ENCODE results near the gene CBX7. TPM values are rescaled to one million over a fixed set of nuclear protein-coding genes. Genes with fewer than 3 reads are reported as not detected.

The CBX7 gene
- total RNA-seq, 4 donors from 2014 or later = 38.1 to 126 (median 56.3) TPM

DNA sequence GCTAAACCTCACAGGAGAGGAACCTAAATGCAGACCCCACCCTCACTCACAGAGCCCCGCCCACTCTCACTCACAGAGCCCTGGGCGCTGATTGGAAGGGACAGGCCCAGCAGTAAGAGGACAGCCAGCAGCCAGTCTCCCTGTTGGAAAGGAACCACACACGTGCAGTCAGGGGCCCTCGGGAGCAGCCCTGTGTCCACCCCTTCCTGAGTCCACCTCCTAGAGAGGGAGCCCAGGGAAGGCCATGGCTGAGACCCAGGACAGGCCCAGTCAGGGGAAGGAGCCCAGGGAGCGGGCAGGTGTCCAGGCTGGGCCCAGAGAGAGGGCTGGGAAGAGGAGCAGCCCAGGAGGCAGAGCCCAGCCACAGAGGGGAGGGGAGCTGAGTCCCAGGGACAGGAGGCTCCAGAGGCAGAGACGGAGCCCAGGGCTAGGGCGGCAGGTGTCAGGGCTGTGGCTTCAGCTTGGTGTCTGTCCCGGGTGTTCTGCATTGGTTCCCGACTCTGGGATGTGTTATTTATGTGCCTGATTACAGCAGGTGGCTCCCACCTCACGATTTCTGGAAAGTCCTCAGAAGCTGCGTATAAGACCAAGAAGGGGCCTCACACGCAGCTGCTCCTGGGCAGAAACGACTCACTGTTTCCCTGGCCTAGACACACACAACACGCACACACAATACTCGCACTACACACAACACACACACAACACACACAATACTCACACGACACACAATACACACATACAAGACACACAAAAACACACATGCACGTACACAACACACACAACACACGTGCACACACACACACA is 64.4 kb downstream of the CBX7 start:
- 54% methylated on average over 17 of the region's 18 CpGs for WGBS
- H3K4me1 ChIP-seq = no peaks in the 10 kb centered on the region
- TF ChIP-seq POLR2AphosphoS5 (IDR thresholded peaks at IDR 0.05) = no peak
- TF ChIP-seq EP300 (IDR thresholded peaks at IDR 0.05) = no peak
- no peak for TF ChIP-seq CTCF (IDR thresholded peaks at IDR 0.05)
- no peak for TF ChIP-seq POLR2A (IDR thresholded peaks at IDR 0.05)

DNA sequence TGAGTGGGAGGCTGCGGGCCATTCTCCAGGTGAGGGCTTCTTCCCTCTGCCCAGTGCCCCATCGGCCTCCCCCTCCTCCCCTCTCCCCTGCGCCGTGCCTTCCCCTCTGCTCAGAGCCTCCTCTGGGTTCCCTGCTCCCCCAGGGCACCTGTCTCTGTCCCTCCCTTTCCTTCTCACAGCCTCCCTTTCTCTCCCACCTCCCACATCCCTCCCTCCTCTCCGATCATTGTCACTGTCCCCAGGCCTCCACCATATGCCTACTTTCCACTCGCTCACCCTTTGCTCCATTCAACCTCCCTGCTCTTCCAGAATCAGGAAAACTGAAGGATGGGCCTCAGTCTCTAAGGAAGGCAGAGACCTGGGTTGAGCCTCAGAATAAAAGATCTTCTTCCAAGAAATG is 65.4 kb downstream of the CBX7 start:
- H3K4me1 ChIP-seq = no peaks in the 10 kb centered on the region
- WGBS = 90% methylated on average over 6 of the region's 6 CpGs
- H3K36me3 ChIP-seq = peaks cover under 1% of the 10 kb centered on the region
- H3K27me3 ChIP-seq = peaks cover 3% of the 10 kb centered on the region
- no peaks in the 10 kb centered on the region for H3K9me3 ChIP-seq
- TF ChIP-seq CTCF (IDR thresholded peaks at IDR 0.05) (no peak), POLR2A (IDR thresholded peaks at IDR 0.05) (no peak), POLR2AphosphoS5 (IDR thresholded peaks at IDR 0.05) (no peak)
- no peak overlapping the region for H3K27ac ChIP-seq
- H3K4me3 ChIP-seq = no peak overlapping the region
- DNase-seq (ENCODE audit: low spot score in 2 of 2) = no peak

More for the DNA sequence above, 64.4 kb downstream of the CBX7 start:
- Histone ChIP-seq H3K27me3 (peaks cover 3% of the 10 kb centered on the region), H3K27ac (no peak overlapping the region), H3K9me3 (no peaks in the 10 kb centered on the region), H3K36me3 (no peaks in the 10 kb centered on the region), H3K4me3 (no peak overlapping the region)
- no peak for DNase-seq (ENCODE audit: low spot score in 2 of 2)

DNA sequence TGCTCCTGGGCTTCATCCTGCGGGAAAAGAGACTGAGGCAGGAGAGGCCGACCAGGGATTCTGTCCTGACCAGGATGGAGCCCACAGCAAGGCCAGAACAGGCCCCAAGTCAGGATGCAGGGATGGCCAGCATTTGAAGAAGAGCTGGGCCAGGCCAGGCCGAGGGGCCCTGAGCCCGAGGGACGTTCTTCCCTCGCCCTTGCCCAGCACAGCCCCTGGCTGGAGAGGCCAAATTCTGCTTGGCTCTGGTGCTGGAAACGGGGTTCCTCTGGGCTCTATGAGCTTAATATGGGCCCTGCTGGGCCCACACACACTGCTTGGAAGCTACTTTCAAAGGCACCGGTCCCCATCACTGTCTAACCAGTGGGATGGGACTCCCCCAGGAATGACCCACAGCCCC is 67.8 kb downstream of the CBX7 start:
- WGBS = 96% methylated on average over 8 of the region's 8 CpGs
- Histone ChIP-seq H3K9me3 (no peaks in the 10 kb centered on the region), H3K4me3 (no peak overlapping the region), H3K4me1 (no peaks in the 10 kb centered on the region), H3K36me3 (peaks cover 9% of the 10 kb centered on the region), H3K27me3 (no peaks in the 10 kb centered on the region), H3K27ac (no peak overlapping the region)
- no peak for TF ChIP-seq POLR2A (IDR thresholded peaks at IDR 0.05)
- TF ChIP-seq EP300 (IDR thresholded peaks at IDR 0.05) = no peak
- TF ChIP-seq POLR2AphosphoS5 (IDR thresholded peaks at IDR 0.05) = no peak
- no peak for TF ChIP-seq CTCF (IDR thresholded peaks at IDR 0.05)
- no peak for DNase-seq (ENCODE audit: low spot score in 2 of 2)

DNA sequence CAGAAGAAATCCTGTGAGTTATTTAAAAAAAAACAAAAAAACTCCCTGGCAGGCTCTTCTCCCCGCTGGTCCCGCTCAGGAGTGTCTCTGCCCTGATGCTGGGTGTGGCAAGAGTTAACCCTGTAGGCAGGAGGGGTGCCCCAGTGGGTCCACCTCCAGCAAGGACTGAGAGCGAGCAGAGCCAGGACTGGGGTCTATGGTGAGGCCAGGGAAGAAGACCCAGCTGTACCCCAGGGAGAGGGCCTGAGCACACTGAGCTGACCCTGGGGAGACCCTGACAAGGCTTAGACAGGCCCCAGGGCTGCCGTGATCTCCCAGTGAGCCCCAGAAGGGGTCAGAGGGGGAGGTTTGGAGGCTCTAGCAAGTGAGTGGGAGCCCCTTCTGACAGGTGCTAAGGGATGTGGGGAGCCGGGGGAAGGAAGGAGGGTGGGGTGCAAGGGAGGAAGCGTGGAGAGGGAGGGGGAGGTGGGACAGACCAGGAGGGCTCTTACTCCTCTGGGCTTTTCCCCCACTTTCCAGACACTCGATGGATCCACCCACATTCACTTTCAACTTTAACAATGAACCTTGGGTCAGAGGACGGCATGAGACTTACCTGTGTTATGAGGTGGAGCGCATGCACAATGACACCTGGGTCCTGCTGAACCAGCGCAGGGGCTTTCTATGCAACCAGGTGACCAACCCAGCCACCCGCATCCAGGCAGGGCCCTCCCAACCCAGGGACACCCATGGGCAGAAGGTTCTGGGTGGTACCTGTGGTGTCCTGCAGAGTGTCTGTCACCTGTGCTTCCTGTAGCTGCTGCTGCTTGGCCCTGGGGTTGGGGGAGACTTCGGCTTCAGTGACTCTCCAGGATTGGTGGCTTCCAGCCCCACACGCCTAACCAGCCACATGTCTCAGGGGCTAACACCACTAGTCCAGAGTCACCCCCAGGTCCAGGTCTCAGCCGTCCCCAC is 69.0 kb downstream of the CBX7 start:
- TF ChIP-seq EP300 (IDR thresholded peaks at IDR 0.05) = no peak
- TF ChIP-seq POLR2AphosphoS5 (IDR thresholded peaks at IDR 0.05) = no peak
- TF ChIP-seq POLR2A (IDR thresholded peaks at IDR 0.05) = no peak
- no peak for TF ChIP-seq CTCF (IDR thresholded peaks at IDR 0.05)
- Histone ChIP-seq H3K27ac (no peak overlapping the region), H3K4me1 (no peaks in the 10 kb centered on the region), H3K36me3 (peaks cover 9% of the 10 kb centered on the region), H3K4me3 (no peak overlapping the region), H3K27me3 (no peaks in the 10 kb centered on the region), H3K9me3 (no peaks in the 10 kb centered on the region)
- DNase-seq (ENCODE audit: low spot score in 2 of 2) = no peak
- WGBS = 76% methylated on average over 13 of the region's 14 CpGs

- WGBS = 79% methylated on average over 7 of the region's 8 CpGs
- H3K36me3 ChIP-seq = peaks cover 9% of the 10 kb centered on the region
- H3K27me3 ChIP-seq = no peaks in the 10 kb centered on the region
- H3K27ac ChIP-seq = no peak overlapping the region
- H3K4me1 ChIP-seq = peaks cover 13% of the 10 kb centered on the region
- TF ChIP-seq EP300 (IDR thresholded peaks at IDR 0.05) (no peak), CTCF (IDR thresholded peaks at IDR 0.05) (no peak), POLR2AphosphoS5 (IDR thresholded peaks at IDR 0.05) (no peak), POLR2A (IDR thresholded peaks at IDR 0.05) (no peak)
- no peaks in the 10 kb centered on the region for H3K9me3 ChIP-seq
- H3K4me3 ChIP-seq = no peak overlapping the region
- no peak for DNase-seq (ENCODE audit: low spot score in 2 of 2)
Measured at GRCh38 chr22:39081598-39081997, 70.9 kb downstream of the CBX7 start.

Measured in suprapubic skin (tissue), 4 donors.